HEK293 (cell line): ENCODE data around the gene CCDC187.

ENCODE experiments used
- CTCF ChIA-PET: fragments of 350-600 bp; formaldehyde crosslinking; extraction: SDS; loops from one replicate; lab custom pipeline; 2021; ENCODE audit warnings: antibody characterized with exemption; lab: Yijun Ruan, JAX
- POLR2A ChIA-PET: fragments of 300-600 bp; formaldehyde crosslinking; extraction: SDS; loops from one replicate; lab custom pipeline; 2020; ENCODE audit warnings: antibody characterized with exemption, inconsistent platforms; lab: Yijun Ruan, JAX
- H3K27ac ChIP-seq: fragments of 200-500 bp; sonication (Bioruptor generic); 2 replicates; pipeline ENCODE4 v1.5.1; 2014; ENCODE audit warnings: low read depth, low read length, control low read depth, inconsistent platforms; ENCODE audit errors: extremely low read depth
- H3K36me3 ChIP-seq, 2 experiments: fragments of 200-500 bp in 1 of 2; sonication (Bioruptor generic) in 1 of 2; 1 replicate in 1 of 2; 2 replicates in 1 of 2; pipeline ENCODE4 v1.5.1; 2014 to 2017; ENCODE audit warnings: inconsistent platforms in 2 of 2, low read length in 2 of 2; ENCODE audit not compliant: control insufficient read depth in 2 of 2, insufficient read depth in 1 of 2
- H3K4me1 ChIP-seq: fragments of 200-500 bp; sonication (Bioruptor generic); 2 replicates; pipeline ENCODE4 v1.5.1; 2014; ENCODE audit warnings: mild to moderate bottlenecking, low read length, inconsistent platforms; ENCODE audit not compliant: control insufficient read depth, insufficient read depth
- H3K4me3 ChIP-seq: 2 replicates; pipeline ENCODE4 v1.5.1; 2011; ENCODE audit warnings: low read depth, mild to moderate bottlenecking, control low read depth, low read length, moderate library complexity
- H3K9me3 ChIP-seq: fragments of 200-500 bp; sonication (Bioruptor generic); 2 replicates; pipeline ENCODE4 v1.5.1; 2014; ENCODE audit warnings: low read depth, low read length, inconsistent platforms; ENCODE audit not compliant: control insufficient read depth, insufficient read depth
- EGR2 ChIP-seq: fragments of 450-650 bp; formaldehyde crosslinking; IDR thresholded peaks from 2 replicates; pipeline ENCODE4 v1.5.1; 2016; ENCODE audit warnings: low read depth, missing biosample characterization, missing genetic modification characterization
- GLIS1 ChIP-seq: fragments of 450-650 bp; formaldehyde crosslinking; IDR thresholded peaks from 2 replicates; pipeline ENCODE4 v1.5.1; 2016; ENCODE audit warnings: missing biosample characterization, missing genetic modification characterization
- GLIS2 ChIP-seq: fragments of 450-650 bp; formaldehyde crosslinking; IDR thresholded peaks from 2 replicates; pipeline ENCODE4 v1.5.1; 2016; ENCODE audit warnings: missing biosample characterization, missing genetic modification characterization
- HIC1 ChIP-seq: fragments of 450-650 bp; formaldehyde crosslinking; IDR thresholded peaks from 2 replicates; pipeline ENCODE4 v1.5.1; 2016; ENCODE audit warnings: missing biosample characterization, missing genetic modification characterization
- HOXA7 ChIP-seq: sonication (generic); formaldehyde crosslinking; IDR thresholded peaks from 2 replicates; pipeline ENCODE4 v1.8.1; 2022; ENCODE audit warnings: missing genetic modification reagents, borderline replicate concordance
- IKZF3 ChIP-seq: fragments of 450-650 bp; IDR thresholded peaks from 2 replicates; pipeline ENCODE4 v1.5.0; 2018; ENCODE audit warnings: missing biosample characterization, mild to moderate bottlenecking, missing genetic modification characterization, moderate library complexity
- KLF1 ChIP-seq: fragments of 450-650 bp; formaldehyde crosslinking; IDR thresholded peaks from 2 replicates; pipeline ENCODE4 v1.5.1; 2016; ENCODE audit warnings: missing biosample characterization, missing genetic modification characterization
- KLF10 ChIP-seq: fragments of 450-650 bp; IDR thresholded peaks from 2 replicates; pipeline ENCODE4 v1.5.1; 2018; ENCODE audit warnings: missing biosample characterization, mild to moderate bottlenecking, missing genetic modification characterization
- KLF16 ChIP-seq: fragments of 450-650 bp; formaldehyde crosslinking; IDR thresholded peaks from 2 replicates; pipeline ENCODE4 v1.5.1; 2017; ENCODE audit warnings: missing biosample characterization, missing genetic modification characterization
- KLF8 ChIP-seq: fragments of 450-650 bp; formaldehyde crosslinking; IDR thresholded peaks from 2 replicates; pipeline ENCODE4 v1.5.1; 2016; ENCODE audit warnings: missing biosample characterization, missing genetic modification characterization
- KLF9 ChIP-seq: fragments of 450-650 bp; formaldehyde crosslinking; IDR thresholded peaks from 2 replicates; pipeline ENCODE4 v1.5.1; 2016; ENCODE audit warnings: missing biosample characterization, missing genetic modification characterization, low read depth
- OSR2 ChIP-seq: fragments of 450-650 bp; formaldehyde crosslinking; IDR thresholded peaks from 2 replicates; pipeline ENCODE4 v1.5.1; 2016; ENCODE audit warnings: missing biosample characterization, missing genetic modification characterization
- YY1 ChIP-seq: fragments of 450-650 bp; formaldehyde crosslinking; IDR thresholded peaks from 2 replicates; pipeline ENCODE4 v1.5.1; 2018; ENCODE audit warnings: missing biosample characterization, missing genetic modification characterization
- YY2 ChIP-seq: fragments of 450-650 bp; formaldehyde crosslinking; IDR thresholded peaks from 2 replicates; pipeline ENCODE4 v1.5.1; 2016; ENCODE audit warnings: missing biosample characterization, missing genetic modification characterization
- ZBTB17 ChIP-seq: fragments of 450-650 bp; formaldehyde crosslinking; IDR thresholded peaks from 2 replicates; pipeline ENCODE4 v1.5.1; 2016; ENCODE audit warnings: missing biosample characterization, missing genetic modification characterization
- ZBTB8A ChIP-seq: fragments of 450-650 bp; formaldehyde crosslinking; IDR thresholded peaks from 2 replicates; pipeline ENCODE4 v1.5.1; 2016; ENCODE audit warnings: missing biosample characterization, missing genetic modification characterization
- ZEB2 ChIP-seq: fragments of 450-650 bp; formaldehyde crosslinking; IDR thresholded peaks from 2 replicates; pipeline ENCODE4 v1.5.1; 2016; ENCODE audit warnings: missing biosample characterization, missing genetic modification characterization
- ZFHX2 ChIP-seq: fragments of 450-650 bp; formaldehyde crosslinking; conservative IDR thresholded peaks from 2 replicates; pipeline ENCODE4 v1.5.1; 2016; ENCODE audit warnings: missing biosample characterization, missing genetic modification characterization
- ZIC2 ChIP-seq: fragments of 450-650 bp; formaldehyde crosslinking; IDR thresholded peaks from 2 replicates; pipeline ENCODE4 v1.5.1; 2016; ENCODE audit warnings: missing biosample characterization, missing genetic modification characterization
- ZNF16 ChIP-seq: fragments of 450-650 bp; formaldehyde crosslinking; IDR thresholded peaks from 2 replicates; pipeline ENCODE4 v1.5.1; 2016; ENCODE audit warnings: low read depth, missing biosample characterization, missing genetic modification characterization
- ZNF169 ChIP-seq: fragments of 450-650 bp; formaldehyde crosslinking; IDR thresholded peaks from 2 replicates; pipeline ENCODE4 v1.5.1; 2016; ENCODE audit warnings: missing biosample characterization, missing genetic modification characterization
- ZNF223 ChIP-seq: fragments of 450-650 bp; formaldehyde crosslinking; IDR thresholded peaks from 2 replicates; pipeline ENCODE4 v1.5.1; 2016; ENCODE audit warnings: missing biosample characterization, missing genetic modification characterization
- ZNF239 ChIP-seq: fragments of 450-650 bp; formaldehyde crosslinking; IDR thresholded peaks from 2 replicates; pipeline ENCODE4 v1.5.1; 2016; ENCODE audit warnings: missing biosample characterization, missing genetic modification characterization
- ZNF335 ChIP-seq: fragments of 450-650 bp; formaldehyde crosslinking; conservative IDR thresholded peaks from 2 replicates; pipeline ENCODE4 v1.5.1; 2016; ENCODE audit warnings: missing biosample characterization, missing genetic modification characterization
- ZNF391 ChIP-seq: fragments of 450-650 bp; formaldehyde crosslinking; IDR thresholded peaks from 2 replicates; pipeline ENCODE4 v1.5.1; 2016; ENCODE audit warnings: low read depth, missing biosample characterization, missing genetic modification characterization, borderline replicate concordance
- ZNF404 ChIP-seq: fragments of 450-650 bp; formaldehyde crosslinking; IDR thresholded peaks from 2 replicates; pipeline ENCODE4 v1.5.1; 2017; ENCODE audit warnings: missing biosample characterization, missing genetic modification characterization
- ZNF433 ChIP-seq: fragments of 450-650 bp; formaldehyde crosslinking; IDR thresholded peaks from 2 replicates; pipeline ENCODE4 v1.5.1; 2016; ENCODE audit warnings: missing biosample characterization, missing genetic modification characterization, low read depth
- ZNF449 ChIP-seq: fragments of 450-650 bp; formaldehyde crosslinking; IDR thresholded peaks from 2 replicates; pipeline ENCODE4 v1.5.1; 2017; ENCODE audit warnings: missing biosample characterization, mild to moderate bottlenecking, missing genetic modification characterization, moderate library complexity
- ZNF501 ChIP-seq: fragments of 450-650 bp; formaldehyde crosslinking; IDR thresholded peaks from 2 replicates; pipeline ENCODE4 v1.5.1; 2016; ENCODE audit warnings: missing biosample characterization, missing genetic modification characterization
- ZNF660 ChIP-seq: fragments of 450-650 bp; IDR thresholded peaks from 2 replicates; pipeline ENCODE4 v1.5.1; 2018; ENCODE audit warnings: missing biosample characterization, mild to moderate bottlenecking, missing genetic modification characterization
- ZXDB ChIP-seq: fragments of 450-650 bp; formaldehyde crosslinking; IDR thresholded peaks from 2 replicates; pipeline ENCODE4 v1.5.1; 2016; ENCODE audit warnings: missing biosample characterization, missing genetic modification characterization
- TF ChIP-seq, protein P1 (sequence below): fragments of 450-650 bp; formaldehyde crosslinking; IDR thresholded peaks from 2 replicates; pipeline ENCODE4 v1.5.1; 2016; ENCODE audit warnings: missing biosample characterization, missing genetic modification characterization, borderline replicate concordance
- TF ChIP-seq, protein P2 (sequence below): fragments of 450-650 bp; formaldehyde crosslinking; IDR thresholded peaks from 2 replicates; pipeline ENCODE4 v1.5.1; 2016; ENCODE audit warnings: missing biosample characterization, missing genetic modification characterization

The CCDC187 gene

DNA sequence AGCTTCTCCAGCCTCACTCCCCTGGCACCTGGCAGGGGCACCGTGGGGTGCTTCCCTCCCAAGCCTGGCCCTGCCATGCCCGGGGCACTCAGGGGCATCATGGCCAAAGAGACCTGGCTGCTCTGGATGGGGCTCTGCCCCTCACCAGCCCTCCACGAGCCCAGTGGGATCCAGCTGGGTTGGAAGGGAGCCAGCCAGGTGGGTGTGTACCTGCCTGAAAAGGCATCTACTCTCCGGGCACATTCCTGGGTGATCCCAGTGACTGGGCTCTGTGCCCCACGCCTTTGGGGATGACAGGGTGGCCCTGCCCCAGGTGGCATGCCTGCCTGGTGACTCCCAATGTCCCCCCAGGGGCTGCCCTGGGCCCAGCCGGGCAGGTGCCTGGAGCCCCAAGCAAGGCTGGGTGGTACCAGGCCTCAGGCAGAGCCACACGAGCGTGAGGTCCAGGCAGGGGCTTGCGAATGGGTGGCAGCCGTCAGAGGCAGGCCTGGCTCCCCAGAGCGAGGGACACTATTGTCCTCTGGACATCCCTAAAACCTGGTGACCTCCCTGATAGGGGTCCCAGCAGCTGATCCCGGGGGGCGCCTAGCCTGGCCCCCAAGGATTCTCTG lies 24.2 kb upstream of the CCDC187 start:
- peak overlapping the region; percentile 66 for H3K27ac ChIP-seq
- peaks cover 8% of the 10 kb centered on the region for H3K4me1 ChIP-seq
- H3K36me3 ChIP-seq, result peaks cover 0 to 9% of the 10 kb centered on the region in 2 experiments; a peak in 1 of 3 replicates
- H3K4me3 ChIP-seq, result peak overlapping the region; percentile 58
- POLR2A ChIA-PET, result interaction anchor here (1.7 to 2.0 kb wide), 2 partner anchors 18 to 35 kb away, joined by 6 to 8 read pairs; no protein-coding TSS in a partner anchor
- no peaks in the 10 kb centered on the region for H3K9me3 ChIP-seq
- TF ChIP-seq YY1 (no peak), EGR2 (tag by site-specific recombination) (0 out of 2 replicates have a peak, but pooled peaks have one; percentile 27), ZNF433 (tag by site-specific recombination) (no peak), ZNF239 (tag by site-specific recombination) (no peak), HOXA7 (CRISPR knock-in tag) (no peak), ZNF169 (tag by site-specific recombination) (no peak), YY2 (no peak), OSR2 (no peak), GLIS1 (tag by site-specific recombination) (peak; percentile 46), ZNF404 (no peak), ZNF449 (no peak), ZNF391 (tag by site-specific recombination) (0 out of 2 replicates have a peak, but pooled peaks have one; percentile 18), ZNF660 (no peak), ZBTB17 (tag by site-specific recombination) (no peak), ZNF335 (tag by site-specific recombination) (peak; percentile 64), ZXDB (tag by site-specific recombination) (no peak), IKZF3 (tag by site-specific recombination) (no peak), ZBTB8A (peak; percentile 73), ZNF501 (tag by site-specific recombination) (no peak), ZFHX2 (tag by site-specific recombination) (0 out of 2 replicates have a peak, but pooled peaks have one; percentile 38), GLIS2 (tag by site-specific recombination) (peak; percentile 80), ZEB2 (tag by site-specific recombination) (peak; percentile 73), HIC1 (peak; percentile 89), ZNF223 (tag by site-specific recombination) (peak; percentile 19; the same call in 1 of the 2 replicates), KLF1 (tag by site-specific recombination) (peak; percentile 85), KLF16 (tag by site-specific recombination) (peak; percentile 80), KLF9 (tag by site-specific recombination) (peak; percentile 78), KLF10 (tag by site-specific recombination) (peak; percentile 90; the same call in 1 of the 2 replicates), ZNF16 (tag by site-specific recombination) (no peak), KLF8 (tag by site-specific recombination) (peak; percentile 50; the same call in 1 of the 2 replicates), ZIC2 (tag by site-specific recombination) (peak; percentile 47)
- TF ChIP-seq, protein P1, sequence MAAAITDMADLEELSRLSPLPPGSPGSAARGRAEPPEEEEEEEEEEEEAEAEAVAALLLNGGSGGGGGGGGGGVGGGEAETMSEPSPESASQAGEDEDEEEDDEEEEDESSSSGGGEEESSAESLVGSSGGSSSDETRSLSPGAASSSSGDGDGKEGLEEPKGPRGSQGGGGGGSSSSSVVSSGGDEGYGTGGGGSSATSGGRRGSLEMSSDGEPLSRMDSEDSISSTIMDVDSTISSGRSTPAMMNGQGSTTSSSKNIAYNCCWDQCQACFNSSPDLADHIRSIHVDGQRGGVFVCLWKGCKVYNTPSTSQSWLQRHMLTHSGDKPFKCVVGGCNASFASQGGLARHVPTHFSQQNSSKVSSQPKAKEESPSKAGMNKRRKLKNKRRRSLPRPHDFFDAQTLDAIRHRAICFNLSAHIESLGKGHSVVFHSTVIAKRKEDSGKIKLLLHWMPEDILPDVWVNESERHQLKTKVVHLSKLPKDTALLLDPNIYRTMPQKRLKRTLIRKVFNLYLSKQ, result no peak
- TF ChIP-seq, protein P2, sequence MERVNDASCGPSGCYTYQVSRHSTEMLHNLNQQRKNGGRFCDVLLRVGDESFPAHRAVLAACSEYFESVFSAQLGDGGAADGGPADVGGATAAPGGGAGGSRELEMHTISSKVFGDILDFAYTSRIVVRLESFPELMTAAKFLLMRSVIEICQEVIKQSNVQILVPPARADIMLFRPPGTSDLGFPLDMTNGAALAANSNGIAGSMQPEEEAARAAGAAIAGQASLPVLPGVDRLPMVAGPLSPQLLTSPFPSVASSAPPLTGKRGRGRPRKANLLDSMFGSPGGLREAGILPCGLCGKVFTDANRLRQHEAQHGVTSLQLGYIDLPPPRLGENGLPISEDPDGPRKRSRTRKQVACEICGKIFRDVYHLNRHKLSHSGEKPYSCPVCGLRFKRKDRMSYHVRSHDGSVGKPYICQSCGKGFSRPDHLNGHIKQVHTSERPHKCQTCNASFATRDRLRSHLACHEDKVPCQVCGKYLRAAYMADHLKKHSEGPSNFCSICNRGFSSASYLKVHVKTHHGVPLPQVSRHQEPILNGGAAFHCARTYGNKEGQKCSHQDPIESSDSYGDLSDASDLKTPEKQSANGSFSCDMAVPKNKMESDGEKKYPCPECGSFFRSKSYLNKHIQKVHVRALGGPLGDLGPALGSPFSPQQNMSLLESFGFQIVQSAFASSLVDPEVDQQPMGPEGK (tag by site-specific recombination), result peak; percentile 58; the same call in 1 of the 2 replicates
- CTCF ChIA-PET, result interaction anchor here (0.6 to 0.7 kb wide), 2 partner anchors 12 to 362 kb away, joined by 3 read pairs; no protein-coding TSS in a partner anchor
